Astrocyte of the cerebellum (primary cell): ENCODE results near the gene TSPAN31.
A peak's percentile ranks its signal among the peaks of the same experiment; 100 is the strongest.

Experiments
- DNase-seq: peaks from one replicate; pipeline ENCODE4 v3.0.0-alpha.2; 2011; ENCODE audit warnings: low read depth
- H3K4me3 ChIP-seq: 2 replicates; pipeline ENCODE4 v1.5.1; 2011; ENCODE audit warnings: mild to moderate bottlenecking, low read depth, low read length, moderate library complexity
- in situ Hi-C: cut with HindIII; loops from 2 replicates; pipeline ENCODE4 v1.10.0; 2017; ENCODE audit warnings: low sequenced_read_pairs
- TF ChIP-seq, protein P1 (sequence below): IDR thresholded peaks from 2 replicates; pipeline ENCODE4 v1.5.1; 2012; ENCODE audit warnings: low read length, low read depth, moderate library complexity, mild to moderate bottlenecking; ENCODE audit errors: missing control alignments

Gene TSPAN31

DNA sequence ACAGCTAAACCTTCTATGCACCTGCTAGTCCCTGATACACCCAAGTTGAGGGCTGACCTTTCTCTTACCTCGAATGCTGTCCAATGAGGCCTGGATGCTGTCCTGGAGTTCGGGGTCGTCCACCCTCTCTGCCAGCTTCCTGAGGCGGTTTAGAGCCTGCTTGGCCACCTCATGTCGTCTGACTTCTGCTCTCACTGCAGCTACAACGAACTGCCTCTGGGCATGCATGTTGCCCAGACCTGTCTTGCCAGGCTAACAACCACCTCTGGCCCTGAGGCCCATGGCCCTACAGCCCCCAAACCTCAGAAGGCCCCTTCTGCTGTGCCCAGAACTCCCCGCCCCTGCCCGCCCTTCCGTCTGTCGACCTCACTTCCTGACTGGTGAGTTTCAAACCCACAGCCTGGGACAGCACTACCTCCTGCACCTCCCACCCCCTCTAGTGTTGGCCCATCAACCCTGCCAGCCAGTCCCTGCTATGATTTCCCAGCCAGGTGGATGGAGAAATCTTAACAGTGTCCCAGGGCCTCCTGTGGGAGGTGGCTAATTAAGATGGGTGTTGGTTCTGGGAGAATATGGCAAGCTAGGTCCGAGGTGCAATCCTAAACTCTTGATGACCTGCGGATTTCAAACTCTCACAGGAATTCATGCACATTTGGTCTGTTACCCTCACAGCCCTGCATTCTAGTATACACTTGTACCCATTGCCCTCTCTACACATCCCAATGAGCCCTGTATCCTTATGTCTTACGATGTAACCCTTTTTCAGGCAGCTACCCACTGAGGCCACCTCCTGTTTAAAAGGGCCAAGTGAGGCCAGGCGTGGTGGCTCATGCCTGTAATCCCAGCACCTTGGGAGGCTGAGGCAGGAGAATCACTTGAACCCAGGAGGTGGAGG is 2.7 kb upstream of the TSPAN31 start:
- DNase-seq = no peak
- no peak overlapping the region for H3K4me3 ChIP-seq
- in situ Hi-C loops = no loop called here
- TF ChIP-seq, protein P1, sequence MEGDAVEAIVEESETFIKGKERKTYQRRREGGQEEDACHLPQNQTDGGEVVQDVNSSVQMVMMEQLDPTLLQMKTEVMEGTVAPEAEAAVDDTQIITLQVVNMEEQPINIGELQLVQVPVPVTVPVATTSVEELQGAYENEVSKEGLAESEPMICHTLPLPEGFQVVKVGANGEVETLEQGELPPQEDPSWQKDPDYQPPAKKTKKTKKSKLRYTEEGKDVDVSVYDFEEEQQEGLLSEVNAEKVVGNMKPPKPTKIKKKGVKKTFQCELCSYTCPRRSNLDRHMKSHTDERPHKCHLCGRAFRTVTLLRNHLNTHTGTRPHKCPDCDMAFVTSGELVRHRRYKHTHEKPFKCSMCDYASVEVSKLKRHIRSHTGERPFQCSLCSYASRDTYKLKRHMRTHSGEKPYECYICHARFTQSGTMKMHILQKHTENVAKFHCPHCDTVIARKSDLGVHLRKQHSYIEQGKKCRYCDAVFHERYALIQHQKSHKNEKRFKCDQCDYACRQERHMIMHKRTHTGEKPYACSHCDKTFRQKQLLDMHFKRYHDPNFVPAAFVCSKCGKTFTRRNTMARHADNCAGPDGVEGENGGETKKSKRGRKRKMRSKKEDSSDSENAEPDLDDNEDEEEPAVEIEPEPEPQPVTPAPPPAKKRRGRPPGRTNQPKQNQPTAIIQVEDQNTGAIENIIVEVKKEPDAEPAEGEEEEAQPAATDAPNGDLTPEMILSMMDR = no peak

DNA sequence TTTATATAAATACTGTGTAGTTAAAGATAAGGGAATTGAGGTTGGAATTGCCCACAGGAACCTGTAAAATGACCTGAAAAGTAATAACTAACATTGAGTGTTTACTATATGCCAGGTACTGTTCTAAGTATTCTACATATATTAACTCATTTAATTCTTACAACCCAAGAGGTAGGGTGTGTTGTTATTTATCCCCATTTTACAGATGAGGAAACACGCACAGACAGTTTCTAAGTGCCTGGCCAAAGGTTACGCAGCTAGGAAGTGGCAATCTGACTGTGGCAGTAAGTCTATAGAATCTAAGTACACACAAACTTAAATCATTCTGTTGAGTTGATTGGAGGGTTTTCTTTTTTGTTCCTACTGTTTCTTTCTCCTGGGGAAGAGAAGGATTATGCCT is 1.1 kb upstream of the TSPAN31 start:
- DNase-seq = no peak
- in situ Hi-C loops = no loop called here
- H3K4me3 ChIP-seq = no peak overlapping the region
- TF ChIP-seq, protein P1 = no peak

DNA sequence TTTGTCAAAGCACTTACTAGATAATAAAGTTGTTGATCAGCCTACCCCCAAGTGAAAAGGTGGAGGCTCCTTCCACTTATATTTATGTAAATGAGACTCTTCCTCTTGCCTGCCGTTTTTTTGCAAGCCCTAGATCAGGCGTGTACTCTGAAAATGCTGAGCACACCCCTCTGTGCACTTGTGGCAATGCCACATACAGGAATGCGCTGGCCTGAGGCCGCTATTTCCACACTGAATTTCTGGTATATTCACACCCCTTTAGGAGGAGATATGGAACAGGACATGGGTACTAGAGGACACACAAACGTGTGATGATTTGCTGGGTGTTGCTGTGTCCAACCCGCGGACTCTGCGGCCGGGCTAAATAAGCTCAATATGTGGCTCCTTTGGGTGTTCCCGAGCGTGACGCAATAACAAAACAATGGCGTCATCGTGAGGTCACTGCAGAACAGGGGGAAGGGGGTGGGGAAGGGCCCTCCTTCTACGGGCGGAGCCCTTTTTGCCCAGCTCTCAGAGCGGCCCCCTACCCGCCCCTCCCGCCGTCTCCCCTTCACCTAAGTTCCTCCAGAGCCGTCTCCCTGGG is 554 bp upstream of the TSPAN31 start:
- DNase-seq = no peak
- in situ Hi-C loops = no loop called here
- TF ChIP-seq, protein P1 = no peak
- H3K4me3 ChIP-seq = peak overlapping the region; percentile 96

DNA sequence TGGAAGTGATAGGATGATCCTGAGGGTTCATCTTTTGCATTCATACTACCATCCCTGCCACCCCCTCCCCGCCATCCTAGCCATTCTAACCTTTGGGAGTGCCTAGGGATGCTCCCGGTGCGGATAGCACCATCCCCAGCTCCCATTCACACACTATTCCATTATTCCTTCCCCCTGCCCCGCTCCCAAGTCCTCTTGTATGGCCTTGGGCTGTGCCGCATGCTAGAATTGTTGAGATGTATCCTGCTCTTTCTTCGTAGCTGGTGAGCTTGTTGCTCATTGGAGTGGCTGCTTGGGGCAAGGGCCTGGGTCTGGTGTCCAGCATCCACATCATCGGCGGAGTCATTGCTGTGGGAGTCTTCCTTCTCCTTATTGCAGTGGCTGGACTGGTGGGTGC is 644 bp downstream of the TSPAN31 start:
- in situ Hi-C loops = no loop called here
- no peak for DNase-seq
- TF ChIP-seq, protein P1 = no peak
- peak overlapping the region; percentile 96 for H3K4me3 ChIP-seq

DNA sequence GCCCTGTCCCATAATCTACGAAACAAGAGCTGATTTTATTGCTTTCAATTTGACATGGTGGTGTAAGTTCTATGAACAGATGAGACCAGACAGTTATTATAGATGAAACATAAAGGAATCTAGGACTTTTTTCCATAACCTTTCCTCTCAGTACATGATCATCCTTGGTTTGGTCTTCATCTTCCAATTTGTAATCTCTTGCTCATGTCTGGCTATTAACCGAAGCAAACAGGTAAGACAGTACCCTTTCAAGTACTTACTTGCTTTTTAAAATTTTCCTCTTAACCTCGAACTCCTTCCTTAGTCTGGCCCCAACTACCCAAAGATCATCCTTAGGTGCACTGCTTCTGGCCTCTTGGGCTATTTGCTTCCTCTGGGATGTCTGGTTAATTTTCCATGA is 1.2 kb downstream of the TSPAN31 start:
- DNase-seq = no peak
- in situ Hi-C loops = no loop called here
- H3K4me3 ChIP-seq = peak overlapping the region; percentile 96
- TF ChIP-seq, protein P1 = no peak

DNA sequence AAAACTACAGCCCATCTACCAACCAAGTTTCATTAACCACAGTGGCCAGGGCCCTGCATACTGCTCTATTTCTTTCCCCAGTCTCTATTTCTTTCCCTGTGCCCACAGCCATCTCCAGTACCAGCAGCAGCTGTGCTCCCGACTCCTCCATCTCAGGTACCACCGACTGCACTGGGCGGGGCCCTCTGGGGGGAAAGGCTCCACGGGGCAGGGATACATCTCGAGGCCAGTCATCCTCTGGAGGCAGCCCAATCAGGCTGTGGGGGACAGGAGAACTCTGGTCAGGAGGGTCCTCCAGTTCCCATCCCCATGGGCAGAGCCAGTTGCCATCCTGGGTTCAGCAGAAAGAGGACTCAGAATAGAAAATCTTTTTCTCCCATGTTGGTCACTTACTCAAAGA is 4.2 kb downstream of the TSPAN31 start:
- TF ChIP-seq, protein P1 = no peak
- DNase-seq = no peak
- in situ Hi-C loops = no loop called here
- no peak overlapping the region for H3K4me3 ChIP-seq
